ENCODE data around the gene POU3F1. TPM values are rescaled to one million over a fixed set of nuclear protein-coding genes. Genes with fewer than 3 reads are reported as not detected.

The POU3F1 gene
- total RNA-seq, 1 donor from 2014 or later: 6.1 TPM

GRCh38 chr1:38014171-38014570 is 32.4 kb downstream of the POU3F1 start:
- Mint-ChIP-seq H3K27ac (no peak overlapping the region), H3K36me3 (ENCODE audit: low read depth) (peaks cover 46% of the 10 kb centered on the region), H3K27me3 (no peaks in the 10 kb centered on the region), H3K9me3 (no peaks in the 10 kb centered on the region), H3K4me3 (peak overlapping the region; percentile 100), H3K4me1 (peaks cover 27% of the 10 kb centered on the region)
- no peak for TF ChIP-seq CTCF (IDR thresholded peaks at IDR 0.05)
- CTCF ChIA-PET: no interaction called here
- intact Hi-C loops (cut with micrococcal nuclease): loop anchor here (10.0 kb wide), 1 partner anchor 409 kb away; no protein-coding TSS in a partner anchor
- no peak for DNase-seq
- POLR2A ChIA-PET: interaction anchor here (0.7 to 2.0 kb wide), 2 partner anchors 24 to 322 kb away, joined by 4 to 8 read pairs; partner anchors contain the start of genes CDCA8 and SF3A3
- ATAC-seq (ENCODE audit: low read depth): no peak

GRCh38 chr1:38013227-38013622 is 33.4 kb downstream of the POU3F1 start:
- intact Hi-C loops (cut with micrococcal nuclease): loop anchor here (10.0 kb wide), 1 partner anchor 408 kb away; no protein-coding TSS in a partner anchor
- no peak for TF ChIP-seq CTCF (IDR thresholded peaks at IDR 0.05)
- H3K36me3 Mint-ChIP-seq (ENCODE audit: low read depth): peaks cover 36% of the 10 kb centered on the region
- H3K27me3 Mint-ChIP-seq: no peaks in the 10 kb centered on the region
- ChIA-PET POLR2A (interaction anchor here (1.0 to 2.0 kb wide), 6 partner anchors 14 to 462 kb away, joined by 3 to 8 read pairs (median 4); partner anchors contain the start of genes MTF1 and SF3A3), CTCF (interaction anchor here (0.7 to 1.1 kb wide), 2 partner anchors 22 to 59 kb away, joined by 3 read pairs; no protein-coding TSS in a partner anchor)
- peak overlapping the region; percentile 100 for H3K4me3 Mint-ChIP-seq
- no peak for ATAC-seq (ENCODE audit: low read depth)
- peak overlapping the region; percentile 94 for H3K27ac Mint-ChIP-seq
- no peak for DNase-seq
- H3K4me1 Mint-ChIP-seq: peaks cover 27% of the 10 kb centered on the region
- no peaks in the 10 kb centered on the region for H3K9me3 Mint-ChIP-seq

DNA sequence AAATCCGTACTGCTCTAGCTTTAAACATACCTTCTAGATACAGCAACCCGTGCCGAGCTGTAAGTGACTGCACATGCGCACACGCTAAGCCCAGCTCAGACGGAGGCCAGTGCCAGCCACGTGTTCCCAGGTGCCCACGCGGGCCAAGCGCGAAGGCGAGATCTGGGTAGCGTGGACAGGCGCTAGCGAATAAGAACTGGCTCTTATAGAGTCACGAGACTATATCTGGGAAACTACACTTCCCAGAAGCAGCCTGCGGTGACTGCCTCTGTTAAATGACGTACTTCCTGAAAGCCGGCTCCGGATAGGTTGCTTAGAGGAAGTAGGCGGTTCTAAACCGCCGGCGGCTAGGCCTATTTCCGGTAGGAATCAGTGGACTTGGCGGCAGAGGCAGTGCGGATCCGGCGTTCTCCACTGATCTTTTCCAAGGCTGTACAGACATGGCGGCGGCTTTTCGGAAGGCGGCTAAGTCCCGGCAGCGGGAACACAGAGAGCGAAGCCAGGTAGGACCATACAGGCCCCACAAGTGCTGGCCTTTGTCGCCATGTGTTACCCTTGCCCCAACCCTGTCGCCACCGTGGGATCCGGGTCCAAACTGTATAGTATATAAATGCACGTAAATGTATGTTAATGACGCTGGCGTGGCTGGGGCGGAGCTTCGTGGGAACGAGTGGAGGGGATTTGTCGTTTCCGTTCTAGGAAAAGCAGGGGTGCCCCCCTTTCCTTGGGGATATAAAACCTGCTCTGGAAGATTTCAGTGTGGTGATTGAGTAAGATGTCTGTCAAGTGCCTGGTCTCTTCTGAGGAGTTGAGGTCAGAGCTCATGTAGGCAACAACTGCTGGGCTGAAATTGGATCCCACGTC is 34.0 kb downstream of the POU3F1 start, which contains the start of gene UTP11:
TSS of gene UTP11 (plus strand) at position 372 of the 864 bp plus-strand sequence. CDS start at position 441, 69 bp downstream.
- Mint-ChIP-seq H3K27me3 (no peaks in the 10 kb centered on the region), H3K4me3 (peak within 1 kb of the TSS; percentile 100), H3K36me3 (ENCODE audit: low read depth) (peaks cover 30% of the 10 kb centered on the region), H3K27ac (peak within 1 kb of the TSS; percentile 94), H3K4me1 (peaks cover 27% of the 10 kb centered on the region), H3K9me3 (no peaks in the 10 kb centered on the region)
- ChIA-PET CTCF (interaction anchor here (0.7 to 1.1 kb wide), 2 partner anchors 22 to 59 kb away, joined by 3 read pairs; no protein-coding TSS in a partner anchor), POLR2A (interaction anchor here (0.7 to 2.0 kb wide), 10 partner anchors 8 to 463 kb away, joined by 3 to 9 read pairs (median 4); partner anchors contain the start of genes MTF1 and SF3A3)
- peak; percentile 97 for ATAC-seq (ENCODE audit: low read depth)
- DNase-seq: peak; percentile 74
- no peak for TF ChIP-seq CTCF (IDR thresholded peaks at IDR 0.05)
- intact Hi-C loops (cut with micrococcal nuclease): loop anchor here (1.0 to 10.0 kb wide), 6 partner anchors 22 to 979 kb away; partner anchors contain the start of genes AKIRIN1, CDCA8, INPP5B and RRAGC

DNA sequence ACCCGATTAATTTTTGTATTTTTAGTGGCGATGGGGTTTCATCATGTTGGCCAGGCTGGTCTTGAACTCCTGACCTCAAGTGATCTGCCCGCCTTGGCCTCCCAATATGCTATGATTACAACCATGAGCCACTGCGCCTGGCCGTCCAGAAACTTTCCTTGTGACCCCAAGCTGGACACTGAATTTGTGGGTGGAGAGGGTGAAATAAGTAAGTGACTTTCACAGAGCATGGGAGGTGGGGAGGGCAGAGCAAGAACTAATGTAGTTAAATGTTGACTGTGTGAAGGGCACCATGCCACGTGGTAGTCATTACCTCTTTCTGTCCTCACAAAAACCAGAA is 36.8 kb downstream of the POU3F1 start:
- H3K4me3 Mint-ChIP-seq: no peak overlapping the region

More for the DNA sequence above, 36.8 kb downstream of the POU3F1 start:
- H3K36me3 Mint-ChIP-seq (ENCODE audit: low read depth): peaks cover 14% of the 10 kb centered on the region
- DNase-seq: no peak
- no peaks in the 10 kb centered on the region for H3K27me3 Mint-ChIP-seq
- TF ChIP-seq CTCF (IDR thresholded peaks at IDR 0.05): no peak
- no peaks in the 10 kb centered on the region for H3K9me3 Mint-ChIP-seq
- H3K4me1 Mint-ChIP-seq: peaks cover 27% of the 10 kb centered on the region
- intact Hi-C loops (cut with micrococcal nuclease): loop anchor here (10.0 kb wide), 1 partner anchor 405 kb away; no protein-coding TSS in a partner anchor
- CTCF ChIA-PET: interaction anchor here (1.0 kb wide), 1 partner anchor 19 kb away, joined by 4 read pairs; no protein-coding TSS in a partner anchor
- POLR2A ChIA-PET: no interaction called here
- no peak overlapping the region for H3K27ac Mint-ChIP-seq
- no peak for ATAC-seq (ENCODE audit: low read depth)
